Measurements from ENCODE around the gene GPR152.

DNA sequence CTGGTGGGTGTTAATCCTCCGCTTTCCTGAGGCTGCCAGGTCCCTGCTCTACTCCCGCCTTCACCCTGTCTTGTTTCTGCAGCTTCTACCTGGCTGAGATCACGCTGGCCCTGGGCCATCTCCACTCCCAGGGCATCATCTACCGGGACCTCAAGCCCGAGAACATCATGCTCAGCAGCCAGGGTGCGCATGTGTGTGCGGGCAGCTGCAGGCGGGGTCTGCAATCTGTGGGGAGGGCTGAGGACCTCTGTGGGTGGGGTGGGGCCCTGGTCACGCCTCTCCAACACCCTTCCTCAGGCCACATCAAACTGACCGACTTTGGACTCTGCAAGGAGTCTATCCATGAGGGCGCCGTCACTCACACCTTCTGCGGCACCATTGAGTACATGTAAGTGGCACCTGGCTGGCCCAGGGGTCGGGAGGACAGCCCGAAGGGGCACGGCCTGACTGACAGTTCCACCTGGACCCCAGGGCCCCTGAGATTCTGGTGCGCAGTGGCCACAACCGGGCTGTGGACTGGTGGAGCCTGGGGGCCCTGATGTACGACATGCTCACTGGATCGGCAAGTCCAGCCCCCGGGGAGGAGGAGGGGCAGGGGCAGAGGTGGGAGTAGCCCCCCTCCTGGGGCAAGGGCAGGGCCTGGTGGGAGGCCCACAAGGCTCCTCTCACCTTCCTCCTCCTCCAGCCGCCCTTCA is 19.7 kb downstream of the GPR152 start:
- TF ChIP-seq, protein P1, sequence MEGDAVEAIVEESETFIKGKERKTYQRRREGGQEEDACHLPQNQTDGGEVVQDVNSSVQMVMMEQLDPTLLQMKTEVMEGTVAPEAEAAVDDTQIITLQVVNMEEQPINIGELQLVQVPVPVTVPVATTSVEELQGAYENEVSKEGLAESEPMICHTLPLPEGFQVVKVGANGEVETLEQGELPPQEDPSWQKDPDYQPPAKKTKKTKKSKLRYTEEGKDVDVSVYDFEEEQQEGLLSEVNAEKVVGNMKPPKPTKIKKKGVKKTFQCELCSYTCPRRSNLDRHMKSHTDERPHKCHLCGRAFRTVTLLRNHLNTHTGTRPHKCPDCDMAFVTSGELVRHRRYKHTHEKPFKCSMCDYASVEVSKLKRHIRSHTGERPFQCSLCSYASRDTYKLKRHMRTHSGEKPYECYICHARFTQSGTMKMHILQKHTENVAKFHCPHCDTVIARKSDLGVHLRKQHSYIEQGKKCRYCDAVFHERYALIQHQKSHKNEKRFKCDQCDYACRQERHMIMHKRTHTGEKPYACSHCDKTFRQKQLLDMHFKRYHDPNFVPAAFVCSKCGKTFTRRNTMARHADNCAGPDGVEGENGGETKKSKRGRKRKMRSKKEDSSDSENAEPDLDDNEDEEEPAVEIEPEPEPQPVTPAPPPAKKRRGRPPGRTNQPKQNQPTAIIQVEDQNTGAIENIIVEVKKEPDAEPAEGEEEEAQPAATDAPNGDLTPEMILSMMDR (IDR thresholded peaks at IDR 0.05), result no peak
- no peak for TF ChIP-seq ZFX (IDR thresholded peaks at IDR 0.05; ENCODE audit: borderline replicate concordance)
